Lung microvascular endothelial cell (primary cell): ENCODE measurements around the gene HSFX3. TPM values are rescaled to one million over a fixed set of nuclear protein-coding genes. Genes with fewer than 3 reads are reported as not detected.
"Not testable (repeated sequence)": the region's sequence is repeated elsewhere in the genome, so short reads cannot be mapped to it uniquely, and the experiment has no call there.

Experiments
- DNase-seq, 2 donors: peaks; one replicate each; pipeline versions ENCODE4 v3.0.0 to v3.0.0-alpha.2; 2010; ENCODE audit warnings: low read depth in 2 of 2
- total RNA-seq: library from RNA; depleted of rRNA; stranded (reverse); fragments of >200 nt; gene quantifications from 2 replicates; pipeline ENCODE4 v1.2.1, GENCODE V29; 2014

The HSFX3 gene
- total RNA-seq = not detected in 2 replicates

GRCh38 chrX:149549701-149550100 lies at the start of gene HSFX3:
Gene HSFX3, minus strand, starts transcription at chrX:149549924. Its CDS starts 72 bp downstream, at chrX:149549852.
- DNase-seq = not testable (repeated sequence)

- DNase-seq = not testable (repeated sequence)
These were observed 48.9 kb upstream of the HSFX3 start for GRCh38 chrX:149598603-149599002.

- DNase-seq = not testable (repeated sequence)
These were observed 46.2 kb upstream of the HSFX3 start for GRCh38 chrX:149595943-149596342.

GRCh38 chrX:149595214-149595613 lies 45.5 kb upstream of the HSFX3 start, which contains the start of gene HSFX2:
Gene HSFX2, minus strand, starts transcription at chrX:149595314. Its CDS starts 614 bp downstream, at chrX:149594700.
- DNase-seq = not testable (repeated sequence)

GRCh38 chrX:149590993-149591392 lies 41.3 kb upstream of the HSFX3 start:
- not testable (repeated sequence) for DNase-seq

- DNase-seq = not testable (repeated sequence)
These were observed 37.6 kb upstream of the HSFX3 start, which contains the start of gene MAGEA9B for GRCh38 chrX:149587359-149587758. Gene MAGEA9B, minus strand, starts transcription at chrX:149587459. Its CDS starts 4,280 bp downstream, at chrX:149583179.

GRCh38 chrX:149585631-149586030 lies 35.9 kb upstream of the HSFX3 start:
- DNase-seq = not testable (repeated sequence)

GRCh38 chrX:149573456-149573855 lies 23.7 kb upstream of the HSFX3 start:
- not testable (repeated sequence) for DNase-seq

- no peak for DNase-seq
These were observed 23.0 kb upstream of the HSFX3 start for GRCh38 chrX:149572743-149573142.

GRCh38 chrX:149571770-149572169 lies 22.0 kb upstream of the HSFX3 start:
- DNase-seq = no peak

GRCh38 chrX:149570668-149571067 lies 20.9 kb upstream of the HSFX3 start:
- DNase-seq = no peak

GRCh38 chrX:149569770-149570169 lies 20.0 kb upstream of the HSFX3 start:
- no peak for DNase-seq

- no peak for DNase-seq
These were observed 19.1 kb upstream of the HSFX3 start for GRCh38 chrX:149568701-149569296.

GRCh38 chrX:149567621-149568417 lies 18.1 kb upstream of the HSFX3 start:
- DNase-seq = no peak

- no peak for DNase-seq
These were observed 13.6 kb upstream of the HSFX3 start for GRCh38 chrX:149563359-149563758.

- DNase-seq = not testable (repeated sequence)
These were observed 5.5 kb upstream of the HSFX3 start for GRCh38 chrX:149555251-149555650.

- DNase-seq = not testable (repeated sequence)
These were observed 2.2 kb upstream of the HSFX3 start for GRCh38 chrX:149551939-149552248.

- DNase-seq = not testable (repeated sequence)
These were observed 1.7 kb upstream of the HSFX3 start for GRCh38 chrX:149551245-149551938.

GRCh38 chrX:149550454-149550853 lies 730 bp upstream of the HSFX3 start:
- not testable (repeated sequence) for DNase-seq

- DNase-seq = not testable (repeated sequence)
These were observed 1.9 kb downstream of the HSFX3 start for GRCh38 chrX:149547782-149548181.

- DNase-seq = not testable (repeated sequence)
These were observed 2.8 kb downstream of the HSFX3 start for GRCh38 chrX:149546962-149547361.
